OCI-LY3 (cell line): ENCODE results near the gene VEZT.

ENCODE experiments used
- CTCF ChIP-seq: fragments of 200-600, 300-600 bp; sonication (generic); IDR thresholded peaks from 2 replicates; pipeline ENCODE4 v1.5.1; 2014; ENCODE audit warnings: antibody characterized with exemption, low read length, low read depth
- EZH2phosphoT487 ChIP-seq: fragments of 200-600 bp; shearing (Covaris generic); IDR thresholded peaks from 2 replicates; pipeline ENCODE4 v1.6.1; 2018; ENCODE audit warnings: antibody characterized with exemption, mixed run types, low read depth

- no peak for TF ChIP-seq CTCF
- TF ChIP-seq EZH2phosphoT487: no peak
Observed at GRCh38 chr12:95240556-95240955, 22.9 kb downstream of the VEZT start.
